HepG2 (cell line): Measurements from ENCODE around the gene ARHGEF38. TPM values are rescaled to one million over a fixed set of nuclear protein-coding genes. Genes with fewer than 3 reads are reported as not detected.

Source experiments
- ATAC-seq: fragments of 200-7000 bp; cut with Tn5 transposase; 3 replicates; pipeline ENCODE4 v1.9.1; 2020; ENCODE audit warnings: mild to moderate bottlenecking, moderate library complexity
- BruUV-seq: library from RNA; stranded (reverse); fragments of 400-500 nt; replicated peaks from 2 replicates; lab custom pipeline; 2021; lab: Mats Ljungman, UMichigan
- CTCF ChIA-PET: fragments of 300-600 bp; formaldehyde crosslinking; extraction: SDS; loops from one replicate; lab custom pipeline; 2021; ENCODE audit warnings: low total read pairs, inconsistent platforms, low intra/inter-chr PET ratio; lab: Yijun Ruan, JAX
- POLR2A ChIA-PET: fragments of 350-600 bp; sonication (Branson Sonifier 250); formaldehyde crosslinking; loops from one replicate; lab custom pipeline; 2020; ENCODE audit warnings: antibody characterized with exemption, inconsistent platforms; lab: Yijun Ruan, JAX
- DNase-seq: peaks from one replicate; pipeline ENCODE4 v3.0.0-alpha.2; 2015; ENCODE audit warnings: low spot score
- FAIRE-seq: peaks from 3 replicates; lab custom pipeline; 2011; peaks lifted over from hg19 to GRCh38; lab: Jason Lieb, UNC
- H2AFZ ChIP-seq: one replicate; pipeline ENCODE4 v1.6.1; 2011; ENCODE audit warnings: low read length, inconsistent platforms
- H3K27ac ChIP-seq: fragments of 300-600 bp; 3 replicates; pipeline ENCODE4 v1.8.0; 2011; ENCODE audit warnings: mixed run types, mild to moderate bottlenecking, mixed read lengths, low read length, inconsistent platforms; ENCODE audit not compliant: insufficient read depth; ENCODE audit errors: extremely low read length
- H3K27me3 ChIP-seq, 2 experiments: fragments of 200-600 bp in 1 of 2; 2 replicates in 1 of 2; 3 replicates in 1 of 2; pipeline versions ENCODE4 v1.6.0 to v1.8.0; 2011; ENCODE audit warnings: low read length in 2 of 2, mild to moderate bottlenecking in 2 of 2, moderate library complexity in 2 of 2, inconsistent platforms in 1 of 2; ENCODE audit not compliant: insufficient read depth in 2 of 2, control insufficient read depth in 1 of 2
- H3K36me3 ChIP-seq, 2 experiments: fragments of 200-600 bp in 1 of 2; replicated peaks in 1 of 2; 2 replicates in 1 of 2; 3 replicates in 1 of 2; pipeline versions ENCODE4 v1.5.1 to v1.8.0; 2011; ENCODE audit warnings: low read length in 2 of 2, inconsistent platforms in 1 of 2; ENCODE audit not compliant: insufficient read depth in 2 of 2, control insufficient read depth in 1 of 2
- H3K4me1 ChIP-seq: 2 replicates; pipeline ENCODE4 v1.5.1; 2012; ENCODE audit warnings: low read length, inconsistent platforms; ENCODE audit not compliant: insufficient read depth
- H3K4me2 ChIP-seq: 2 replicates; pipeline ENCODE4 v1.6.0; 2011; ENCODE audit warnings: low read depth, low read length, inconsistent platforms
- H3K4me3 ChIP-seq, 3 experiments: fragments of 200-600 bp in 1 of 3; sonication (generic), shearing (Covaris generic) in 1 of 3; replicated peaks in 1 of 3; 2 replicates each; pipeline ENCODE4 v1.5.1; 2011 to 2016; ENCODE audit warnings: low read length in 3 of 3, inconsistent platforms in 2 of 3, low read depth in 2 of 3, mild to moderate bottlenecking in 2 of 3, control low read depth in 1 of 3, mixed read lengths in 1 of 3; ENCODE audit not compliant: insufficient read depth in 1 of 3
- H3K79me2 ChIP-seq: one replicate; pipeline ENCODE4 v1.6.1; 2011; ENCODE audit warnings: low read length, inconsistent platforms; ENCODE audit not compliant: insufficient read depth
- H3K9ac ChIP-seq: 2 replicates; pipeline ENCODE4 v1.6.0; 2011; ENCODE audit warnings: mild to moderate bottlenecking, low read depth, low read length, inconsistent platforms; ENCODE audit not compliant: insufficient read depth
- H3K9me3 ChIP-seq: 2 replicates; pipeline ENCODE4 v1.5.1; 2012; ENCODE audit warnings: mild to moderate bottlenecking, low read length
- H4K20me1 ChIP-seq: 2 replicates; pipeline ENCODE4 v1.6.0; 2011; ENCODE audit warnings: inconsistent platforms, mild to moderate bottlenecking, low read length, moderate library complexity; ENCODE audit not compliant: insufficient read depth
- EEA1 ChIP-seq: sonication (generic); formaldehyde crosslinking; IDR thresholded peaks from 2 replicates; pipeline ENCODE4 v1.5.1; 2020; ENCODE audit warnings: mild to moderate bottlenecking, missing genetic modification reagents, borderline replicate concordance
- ELF4 ChIP-seq: sonication (generic); formaldehyde crosslinking; IDR thresholded peaks from 2 replicates; pipeline ENCODE4 v1.5.0; 2020; ENCODE audit warnings: missing genetic modification reagents, mild to moderate bottlenecking, moderate library complexity, borderline replicate concordance
- ESRRA ChIP-seq: sonication (generic); formaldehyde crosslinking; IDR thresholded peaks from 2 replicates; pipeline ENCODE4 v1.5.1; 2020; ENCODE audit warnings: mild to moderate bottlenecking, low read depth, missing genetic modification reagents
- FIP1L1 ChIP-seq: fragments of 200-400 bp; formaldehyde crosslinking; IDR thresholded peaks from 2 replicates; pipeline ENCODE4 v1.6.1; 2018; ENCODE audit warnings: low read depth, mild to moderate bottlenecking, low read length, moderate library complexity, borderline replicate concordance; ENCODE audit not compliant: insufficient read depth
- HOXA5 ChIP-seq: sonication (generic); formaldehyde crosslinking; IDR thresholded peaks from 2 replicates; pipeline ENCODE4 v1.4.0; 2020; ENCODE audit warnings: missing genetic modification reagents
- JDP2 ChIP-seq: sonication (generic); formaldehyde crosslinking; IDR thresholded peaks from 2 replicates; pipeline ENCODE4 v1.8.1; 2022; ENCODE audit warnings: missing genetic modification reagents, borderline replicate concordance
- SATB2 ChIP-seq: sonication (generic); formaldehyde crosslinking; IDR thresholded peaks from 2 replicates; pipeline ENCODE4 v1.5.0; 2020; ENCODE audit warnings: missing genetic modification reagents
- ZNF264 ChIP-seq: sonication (generic); formaldehyde crosslinking; IDR thresholded peaks from 2 replicates; pipeline ENCODE4 v1.4.0; 2020; ENCODE audit warnings: missing genetic modification reagents
- ZNF34 ChIP-seq: sonication (generic); formaldehyde crosslinking; IDR thresholded peaks from 2 replicates; pipeline ENCODE4 v1.4.0; 2020; ENCODE audit warnings: mild to moderate bottlenecking, missing genetic modification reagents, borderline replicate concordance
- ZNF879 ChIP-seq: sonication (generic); formaldehyde crosslinking; IDR thresholded peaks from 2 replicates; pipeline ENCODE4 v1.8.1; 2023; ENCODE audit warnings: missing genetic modification reagents
- in situ Hi-C: cut with HindIII; loops from 2 replicates; pipeline ENCODE4 v1.10.0; 2017; ENCODE audit warnings: low pct_unique_long_range_greater_than_20kb; ENCODE audit not compliant: extremely low pct_ligation_motif_present
- intact Hi-C: fragments of 100-400 bp; cut with micrococcal nuclease; formaldehyde crosslinking; loops from one replicate; pipeline ENCODE4 v1.10.0; 2022; ENCODE audit not compliant: unreplicated experiment
- polyA plus RNA-seq, 8 experiments: library from polyadenylated mRNA; depleted of rRNA in 3 of 8; stranded (reverse) in 7 of 8; unstranded in 1 of 8; fragments of >200 nt; fragmentation: Illumina TruSeq in 4 of 8; extraction: Trizol in 4 of 8; gene quantifications; 2 replicates each; pipeline versions ENCODE4 v1.2.1 to v1.2.3, GENCODE V29; 2011 to 2016; ENCODE audit warnings: low read depth in 4 of 8, missing spikeins in 1 of 8, mixed read lengths in 1 of 8; ENCODE audit not compliant: insufficient read depth in 1 of 8
- total RNA-seq, 5 experiments: library from RNA; depleted of rRNA; stranded (reverse); fragments of >200 nt; fragmentation: Illumina TruSeq; extraction: Trizol; gene quantifications; 2 replicates each; pipeline ENCODE4 v1.2.3, GENCODE V29; 2016; ENCODE audit warnings: low read depth in 1 of 5
- TF ChIP-seq, protein P1 (sequence below): sonication (generic); formaldehyde crosslinking; IDR thresholded peaks from 2 replicates; pipeline ENCODE4 v1.5.0; 2020; ENCODE audit warnings: missing genetic modification reagents
- TF ChIP-seq, protein P2 (sequence below): sonication (generic); formaldehyde crosslinking; IDR thresholded peaks from 2 replicates; pipeline ENCODE4 v1.4.0; 2020; ENCODE audit warnings: mild to moderate bottlenecking, missing genetic modification reagents
- TF ChIP-seq, protein P3 (sequence below): sonication (generic); formaldehyde crosslinking; IDR thresholded peaks from 2 replicates; pipeline ENCODE4 v1.5.0; 2020; ENCODE audit warnings: mild to moderate bottlenecking, missing genetic modification reagents
- TF ChIP-seq, protein P4 (sequence below): sonication (generic); formaldehyde crosslinking; IDR thresholded peaks from 2 replicates; pipeline ENCODE4; 2020; ENCODE audit warnings: missing genetic modification reagents, mild to moderate bottlenecking, borderline replicate concordance

Gene ARHGEF38
- total and polyA plus RNA-seq, 2 of the 13 experiments (the other 11 are each of a cell fraction or from before 2014, with no cell fraction given) = not detected

DNA sequence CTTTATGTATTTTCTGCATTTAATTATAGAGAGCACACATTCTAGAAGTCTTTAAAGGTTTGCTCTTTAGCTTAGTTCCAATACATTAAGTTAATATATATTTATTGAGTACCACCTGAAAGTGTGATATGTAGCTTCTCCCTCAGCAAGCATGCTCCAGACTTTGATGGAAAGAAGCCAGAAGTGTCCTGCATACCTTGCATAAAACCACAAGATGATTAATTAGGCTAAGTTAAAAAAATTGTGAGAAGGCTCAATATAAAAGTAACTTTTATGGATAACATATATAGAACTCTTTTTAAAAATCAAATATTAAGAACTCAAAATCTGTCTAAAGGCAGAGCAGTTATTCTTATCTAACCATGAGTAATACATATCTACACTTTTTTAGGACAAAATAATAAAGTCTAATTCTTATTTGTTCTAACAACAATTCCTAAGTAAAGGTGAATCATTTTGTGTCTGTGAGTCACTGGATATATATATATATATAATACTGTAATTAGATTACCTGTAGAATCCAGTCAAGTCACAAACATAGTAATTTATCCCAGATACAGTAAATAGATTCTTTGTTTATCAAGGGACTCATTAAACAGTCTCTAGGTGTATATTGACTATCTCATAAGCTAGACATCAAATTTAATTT is 104.8 kb downstream of the ARHGEF38 start:
- H3K4me2 ChIP-seq = no peak overlapping the region
- H3K36me3 ChIP-seq = no peaks in the 10 kb centered on the region
- no peak overlapping the region for H3K27ac ChIP-seq
- H3K4me3 ChIP-seq = no peak overlapping the region
- POLR2A ChIA-PET = no interaction called here
- CTCF ChIA-PET = no interaction called here
- no peaks in the 10 kb centered on the region for H4K20me1 ChIP-seq
- ATAC-seq (no peak), DNase-seq (no peak), FAIRE-seq (no peak)
- TF ChIP-seq, protein P1, sequence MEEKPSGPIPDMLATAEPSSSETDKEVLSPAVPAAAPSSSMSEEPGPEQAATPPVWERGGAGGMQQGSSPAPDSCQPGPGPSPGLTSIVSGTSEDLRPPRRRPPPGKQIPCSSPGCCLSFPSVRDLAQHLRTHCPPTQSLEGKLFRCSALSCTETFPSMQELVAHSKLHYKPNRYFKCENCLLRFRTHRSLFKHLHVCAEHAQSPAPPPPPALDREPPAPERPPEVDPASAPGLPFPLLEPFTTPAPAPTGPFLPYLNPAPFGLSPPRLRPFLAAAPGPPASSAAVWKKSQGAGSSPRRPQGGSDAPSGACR (CRISPR knock-in tag) = no peak
- TF ChIP-seq ELF4 (no peak), ZNF264 (CRISPR knock-in tag) (no peak), ESRRA (CRISPR knock-in tag) (no peak), SATB2 (CRISPR knock-in tag) (no peak), HOXA5 (CRISPR knock-in tag) (no peak), ZNF34 (CRISPR knock-in tag) (no peak), ZNF879 (CRISPR knock-in tag) (no peak), FIP1L1 (no peak), JDP2 (no peak), EEA1 (CRISPR knock-in tag) (no peak)
- TF ChIP-seq, protein P2, sequence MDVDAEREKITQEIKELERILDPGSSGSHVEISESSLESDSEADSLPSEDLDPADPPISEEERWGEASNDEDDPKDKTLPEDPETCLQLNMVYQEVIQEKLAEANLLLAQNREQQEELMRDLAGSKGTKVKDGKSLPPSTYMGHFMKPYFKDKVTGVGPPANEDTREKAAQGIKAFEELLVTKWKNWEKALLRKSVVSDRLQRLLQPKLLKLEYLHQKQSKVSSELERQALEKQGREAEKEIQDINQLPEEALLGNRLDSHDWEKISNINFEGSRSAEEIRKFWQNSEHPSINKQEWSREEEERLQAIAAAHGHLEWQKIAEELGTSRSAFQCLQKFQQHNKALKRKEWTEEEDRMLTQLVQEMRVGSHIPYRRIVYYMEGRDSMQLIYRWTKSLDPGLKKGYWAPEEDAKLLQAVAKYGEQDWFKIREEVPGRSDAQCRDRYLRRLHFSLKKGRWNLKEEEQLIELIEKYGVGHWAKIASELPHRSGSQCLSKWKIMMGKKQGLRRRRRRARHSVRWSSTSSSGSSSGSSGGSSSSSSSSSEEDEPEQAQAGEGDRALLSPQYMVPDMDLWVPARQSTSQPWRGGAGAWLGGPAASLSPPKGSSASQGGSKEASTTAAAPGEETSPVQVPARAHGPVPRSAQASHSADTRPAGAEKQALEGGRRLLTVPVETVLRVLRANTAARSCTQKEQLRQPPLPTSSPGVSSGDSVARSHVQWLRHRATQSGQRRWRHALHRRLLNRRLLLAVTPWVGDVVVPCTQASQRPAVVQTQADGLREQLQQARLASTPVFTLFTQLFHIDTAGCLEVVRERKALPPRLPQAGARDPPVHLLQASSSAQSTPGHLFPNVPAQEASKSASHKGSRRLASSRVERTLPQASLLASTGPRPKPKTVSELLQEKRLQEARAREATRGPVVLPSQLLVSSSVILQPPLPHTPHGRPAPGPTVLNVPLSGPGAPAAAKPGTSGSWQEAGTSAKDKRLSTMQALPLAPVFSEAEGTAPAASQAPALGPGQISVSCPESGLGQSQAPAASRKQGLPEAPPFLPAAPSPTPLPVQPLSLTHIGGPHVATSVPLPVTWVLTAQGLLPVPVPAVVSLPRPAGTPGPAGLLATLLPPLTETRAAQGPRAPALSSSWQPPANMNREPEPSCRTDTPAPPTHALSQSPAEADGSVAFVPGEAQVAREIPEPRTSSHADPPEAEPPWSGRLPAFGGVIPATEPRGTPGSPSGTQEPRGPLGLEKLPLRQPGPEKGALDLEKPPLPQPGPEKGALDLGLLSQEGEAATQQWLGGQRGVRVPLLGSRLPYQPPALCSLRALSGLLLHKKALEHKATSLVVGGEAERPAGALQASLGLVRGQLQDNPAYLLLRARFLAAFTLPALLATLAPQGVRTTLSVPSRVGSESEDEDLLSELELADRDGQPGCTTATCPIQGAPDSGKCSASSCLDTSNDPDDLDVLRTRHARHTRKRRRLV (CRISPR knock-in tag) = no peak
- TF ChIP-seq, protein P3, sequence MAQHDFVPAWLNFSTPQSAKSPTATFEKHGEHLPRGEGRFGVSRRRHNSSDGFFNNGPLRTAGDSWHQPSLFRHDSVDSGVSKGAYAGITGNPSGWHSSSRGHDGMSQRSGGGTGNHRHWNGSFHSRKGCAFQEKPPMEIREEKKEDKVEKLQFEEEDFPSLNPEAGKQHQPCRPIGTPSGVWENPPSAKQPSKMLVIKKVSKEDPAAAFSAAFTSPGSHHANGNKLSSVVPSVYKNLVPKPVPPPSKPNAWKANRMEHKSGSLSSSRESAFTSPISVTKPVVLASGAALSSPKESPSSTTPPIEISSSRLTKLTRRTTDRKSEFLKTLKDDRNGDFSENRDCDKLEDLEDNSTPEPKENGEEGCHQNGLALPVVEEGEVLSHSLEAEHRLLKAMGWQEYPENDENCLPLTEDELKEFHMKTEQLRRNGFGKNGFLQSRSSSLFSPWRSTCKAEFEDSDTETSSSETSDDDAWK (CRISPR knock-in tag) = no peak
- TF ChIP-seq, protein P4, sequence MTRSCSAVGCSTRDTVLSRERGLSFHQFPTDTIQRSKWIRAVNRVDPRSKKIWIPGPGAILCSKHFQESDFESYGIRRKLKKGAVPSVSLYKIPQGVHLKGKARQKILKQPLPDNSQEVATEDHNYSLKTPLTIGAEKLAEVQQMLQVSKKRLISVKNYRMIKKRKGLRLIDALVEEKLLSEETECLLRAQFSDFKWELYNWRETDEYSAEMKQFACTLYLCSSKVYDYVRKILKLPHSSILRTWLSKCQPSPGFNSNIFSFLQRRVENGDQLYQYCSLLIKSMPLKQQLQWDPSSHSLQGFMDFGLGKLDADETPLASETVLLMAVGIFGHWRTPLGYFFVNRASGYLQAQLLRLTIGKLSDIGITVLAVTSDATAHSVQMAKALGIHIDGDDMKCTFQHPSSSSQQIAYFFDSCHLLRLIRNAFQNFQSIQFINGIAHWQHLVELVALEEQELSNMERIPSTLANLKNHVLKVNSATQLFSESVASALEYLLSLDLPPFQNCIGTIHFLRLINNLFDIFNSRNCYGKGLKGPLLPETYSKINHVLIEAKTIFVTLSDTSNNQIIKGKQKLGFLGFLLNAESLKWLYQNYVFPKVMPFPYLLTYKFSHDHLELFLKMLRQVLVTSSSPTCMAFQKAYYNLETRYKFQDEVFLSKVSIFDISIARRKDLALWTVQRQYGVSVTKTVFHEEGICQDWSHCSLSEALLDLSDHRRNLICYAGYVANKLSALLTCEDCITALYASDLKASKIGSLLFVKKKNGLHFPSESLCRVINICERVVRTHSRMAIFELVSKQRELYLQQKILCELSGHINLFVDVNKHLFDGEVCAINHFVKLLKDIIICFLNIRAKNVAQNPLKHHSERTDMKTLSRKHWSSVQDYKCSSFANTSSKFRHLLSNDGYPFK = no peak
- no TSS peak for BruUV-seq
- intact Hi-C loops (no loop called here), in situ Hi-C loops (no loop called here)
- H2AFZ ChIP-seq = no peak overlapping the region
- H3K79me2 ChIP-seq = no peaks in the 10 kb centered on the region
- H3K27me3 ChIP-seq = no peaks in the 10 kb centered on the region; a peak in 1 of 5 replicates
- no peaks in the 10 kb centered on the region for H3K9me3 ChIP-seq
- no peak overlapping the region for H3K9ac ChIP-seq
- no peaks in the 10 kb centered on the region for H3K4me1 ChIP-seq
